ENCODE data around the gene EML2.

Gene EML2

DNA sequence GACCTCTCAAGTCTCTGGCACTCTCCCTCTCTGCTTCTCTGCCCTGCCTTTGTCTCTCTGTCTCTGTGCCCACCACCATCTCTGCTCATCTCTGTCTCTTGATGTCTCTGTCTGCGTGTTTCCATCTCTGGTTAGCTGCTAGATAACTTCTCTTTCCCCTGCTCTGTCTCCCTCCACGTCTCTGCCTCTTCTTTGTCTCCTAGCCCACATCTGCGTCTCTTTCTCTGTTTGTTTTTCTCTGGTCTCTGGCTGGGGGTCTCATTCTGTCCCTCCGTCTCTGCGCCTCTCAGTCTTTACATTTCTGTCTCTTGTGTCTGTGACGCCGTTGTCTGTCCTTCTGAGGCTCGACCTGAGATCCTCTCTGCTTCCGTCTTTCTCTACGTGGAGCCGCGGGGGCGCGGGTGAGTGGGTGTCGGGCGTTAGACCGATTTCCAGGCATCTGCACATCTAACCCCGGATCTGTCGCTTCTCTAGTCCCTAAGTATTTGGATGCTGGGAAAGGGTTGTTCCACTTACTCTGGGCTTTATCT, 29.2 kb upstream of the EML2 start:
- no peak overlapping the region; the same call in 1 of the 2 replicates for H3K27ac ChIP-seq (ENCODE audit: extremely low read depth, low read depth, low read length)
- peaks cover 10% of the 10 kb centered on the region for H3K4me1 ChIP-seq (ENCODE audit: control insufficient read depth, insufficient read depth, low read length)
- no peaks in the 10 kb centered on the region for H3K9me3 ChIP-seq (ENCODE audit: control insufficient read depth, insufficient read depth, low read depth, low read length)
- H3K36me3 ChIP-seq (ENCODE audit: control insufficient read depth in 2 of 2, insufficient read depth in 1 of 2, low read length in 2 of 2): no peaks in the 10 kb centered on the region; a peak in 1 of 3 replicates
- H3K4me3 ChIP-seq (ENCODE audit: low read depth, low read length): peak overlapping the region; percentile 48
- ChIA-PET CTCF (interaction anchor here (0.6 to 4.8 kb wide), 5 partner anchors 9 to 201 kb away, joined by 3 to 31 read pairs (median 7); partner anchors contain the start of genes QPCTL and SNRPD2), POLR2A (interaction anchor here (0.6 to 3.1 kb wide), 15 partner anchors 9 to 628 kb away, joined by 3 to 9 read pairs (median 4); partner anchors contain the start of genes ERCC2, FOSB, QPCTL and SIX5)
- TF ChIP-seq ZNF366 (tag by site-specific recombination; conservative IDR thresholded peaks at IDR 0.05) (peak; percentile 88), ZNF324 (tag by site-specific recombination; IDR thresholded peaks at IDR 0.05) (no peak), YY2 (tag by site-specific recombination; IDR thresholded peaks at IDR 0.05) (peak; percentile 22; the same call in 1 of the 2 replicates), ZNF112 (tag by site-specific recombination; IDR thresholded peaks at IDR 0.05) (no peak), ZBTB8A (tag by site-specific recombination; IDR thresholded peaks at IDR 0.05) (peak; percentile 51; the same call in 1 of the 2 replicates), ZNF521 (tag by site-specific recombination; IDR thresholded peaks at IDR 0.05) (no peak), GLI4 (tag by site-specific recombination; IDR thresholded peaks at IDR 0.05) (no peak; the same call in 1 of the 2 replicates), ZNF146 (tag by site-specific recombination; IDR thresholded peaks at IDR 0.05) (no peak), SALL2 (tag by site-specific recombination; IDR thresholded peaks at IDR 0.05; ENCODE audit: borderline replicate concordance) (no peak), ZFHX2 (tag by site-specific recombination; conservative IDR thresholded peaks at IDR 0.05) (peak; percentile 86), ZNF76 (tag by site-specific recombination; IDR thresholded peaks at IDR 0.05; ENCODE audit: borderline replicate concordance, low read depth) (peak; percentile 11), ZNF335 (tag by site-specific recombination; conservative IDR thresholded peaks at IDR 0.05) (peak; percentile 55), ZNF239 (tag by site-specific recombination; IDR thresholded peaks at IDR 0.05) (peak; percentile 19; the same call in 1 of the 2 replicates), SCRT1 (tag by site-specific recombination; IDR thresholded peaks at IDR 0.05; ENCODE audit: borderline replicate concordance) (no peak), ZBTB48 (tag by site-specific recombination; IDR thresholded peaks at IDR 0.05) (peak; percentile 77), ZNF510 (tag by site-specific recombination; IDR thresholded peaks at IDR 0.05; ENCODE audit: insufficient replicate concordance) (no peak), ZNF785 (tag by site-specific recombination; IDR thresholded peaks at IDR 0.05) (no peak)
- TF ChIP-seq, protein P1, sequence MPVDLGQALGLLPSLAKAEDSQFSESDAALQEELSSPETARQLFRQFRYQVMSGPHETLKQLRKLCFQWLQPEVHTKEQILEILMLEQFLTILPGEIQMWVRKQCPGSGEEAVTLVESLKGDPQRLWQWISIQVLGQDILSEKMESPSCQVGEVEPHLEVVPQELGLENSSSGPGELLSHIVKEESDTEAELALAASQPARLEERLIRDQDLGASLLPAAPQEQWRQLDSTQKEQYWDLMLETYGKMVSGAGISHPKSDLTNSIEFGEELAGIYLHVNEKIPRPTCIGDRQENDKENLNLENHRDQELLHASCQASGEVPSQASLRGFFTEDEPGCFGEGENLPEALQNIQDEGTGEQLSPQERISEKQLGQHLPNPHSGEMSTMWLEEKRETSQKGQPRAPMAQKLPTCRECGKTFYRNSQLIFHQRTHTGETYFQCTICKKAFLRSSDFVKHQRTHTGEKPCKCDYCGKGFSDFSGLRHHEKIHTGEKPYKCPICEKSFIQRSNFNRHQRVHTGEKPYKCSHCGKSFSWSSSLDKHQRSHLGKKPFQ (tag by site-specific recombination; IDR thresholded peaks at IDR 0.05): no peak
- TF ChIP-seq, protein P2, sequence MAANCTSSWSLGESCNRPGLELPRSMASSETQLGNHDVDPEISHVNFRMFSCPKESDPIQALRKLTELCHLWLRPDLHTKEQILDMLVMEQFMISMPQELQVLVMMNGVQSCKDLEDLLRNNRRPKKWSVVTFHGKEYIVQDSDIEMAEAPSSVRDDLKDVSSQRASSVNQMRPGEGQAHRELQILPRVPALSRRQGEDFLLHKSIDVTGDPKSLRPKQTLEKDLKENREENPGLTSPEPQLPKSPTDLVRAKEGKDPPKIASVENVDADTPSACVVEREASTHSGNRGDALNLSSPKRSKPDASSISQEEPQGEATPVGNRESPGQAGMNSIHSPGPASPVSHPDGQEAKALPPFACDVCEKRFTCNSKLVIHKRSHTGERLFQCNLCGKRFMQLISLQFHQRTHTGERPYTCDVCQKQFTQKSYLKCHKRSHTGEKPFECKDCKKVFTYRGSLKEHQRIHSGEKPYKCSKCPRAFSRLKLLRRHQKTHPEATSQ (tag by site-specific recombination; IDR thresholded peaks at IDR 0.05): no peak
- TF ChIP-seq, protein P3, sequence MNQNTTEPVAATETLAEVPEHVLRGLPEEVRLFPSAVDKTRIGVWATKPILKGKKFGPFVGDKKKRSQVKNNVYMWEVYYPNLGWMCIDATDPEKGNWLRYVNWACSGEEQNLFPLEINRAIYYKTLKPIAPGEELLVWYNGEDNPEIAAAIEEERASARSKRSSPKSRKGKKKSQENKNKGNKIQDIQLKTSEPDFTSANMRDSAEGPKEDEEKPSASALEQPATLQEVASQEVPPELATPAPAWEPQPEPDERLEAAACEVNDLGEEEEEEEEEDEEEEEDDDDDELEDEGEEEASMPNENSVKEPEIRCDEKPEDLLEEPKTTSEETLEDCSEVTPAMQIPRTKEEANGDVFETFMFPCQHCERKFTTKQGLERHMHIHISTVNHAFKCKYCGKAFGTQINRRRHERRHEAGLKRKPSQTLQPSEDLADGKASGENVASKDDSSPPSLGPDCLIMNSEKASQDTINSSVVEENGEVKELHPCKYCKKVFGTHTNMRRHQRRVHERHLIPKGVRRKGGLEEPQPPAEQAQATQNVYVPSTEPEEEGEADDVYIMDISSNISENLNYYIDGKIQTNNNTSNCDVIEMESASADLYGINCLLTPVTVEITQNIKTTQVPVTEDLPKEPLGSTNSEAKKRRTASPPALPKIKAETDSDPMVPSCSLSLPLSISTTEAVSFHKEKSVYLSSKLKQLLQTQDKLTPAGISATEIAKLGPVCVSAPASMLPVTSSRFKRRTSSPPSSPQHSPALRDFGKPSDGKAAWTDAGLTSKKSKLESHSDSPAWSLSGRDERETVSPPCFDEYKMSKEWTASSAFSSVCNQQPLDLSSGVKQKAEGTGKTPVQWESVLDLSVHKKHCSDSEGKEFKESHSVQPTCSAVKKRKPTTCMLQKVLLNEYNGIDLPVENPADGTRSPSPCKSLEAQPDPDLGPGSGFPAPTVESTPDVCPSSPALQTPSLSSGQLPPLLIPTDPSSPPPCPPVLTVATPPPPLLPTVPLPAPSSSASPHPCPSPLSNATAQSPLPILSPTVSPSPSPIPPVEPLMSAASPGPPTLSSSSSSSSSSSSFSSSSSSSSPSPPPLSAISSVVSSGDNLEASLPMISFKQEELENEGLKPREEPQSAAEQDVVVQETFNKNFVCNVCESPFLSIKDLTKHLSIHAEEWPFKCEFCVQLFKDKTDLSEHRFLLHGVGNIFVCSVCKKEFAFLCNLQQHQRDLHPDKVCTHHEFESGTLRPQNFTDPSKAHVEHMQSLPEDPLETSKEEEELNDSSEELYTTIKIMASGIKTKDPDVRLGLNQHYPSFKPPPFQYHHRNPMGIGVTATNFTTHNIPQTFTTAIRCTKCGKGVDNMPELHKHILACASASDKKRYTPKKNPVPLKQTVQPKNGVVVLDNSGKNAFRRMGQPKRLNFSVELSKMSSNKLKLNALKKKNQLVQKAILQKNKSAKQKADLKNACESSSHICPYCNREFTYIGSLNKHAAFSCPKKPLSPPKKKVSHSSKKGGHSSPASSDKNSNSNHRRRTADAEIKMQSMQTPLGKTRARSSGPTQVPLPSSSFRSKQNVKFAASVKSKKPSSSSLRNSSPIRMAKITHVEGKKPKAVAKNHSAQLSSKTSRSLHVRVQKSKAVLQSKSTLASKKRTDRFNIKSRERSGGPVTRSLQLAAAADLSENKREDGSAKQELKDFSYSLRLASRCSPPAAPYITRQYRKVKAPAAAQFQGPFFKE (tag by site-specific recombination; IDR thresholded peaks at IDR 0.05; ENCODE audit: borderline replicate concordance): no peak
- TF ChIP-seq, protein P4, sequence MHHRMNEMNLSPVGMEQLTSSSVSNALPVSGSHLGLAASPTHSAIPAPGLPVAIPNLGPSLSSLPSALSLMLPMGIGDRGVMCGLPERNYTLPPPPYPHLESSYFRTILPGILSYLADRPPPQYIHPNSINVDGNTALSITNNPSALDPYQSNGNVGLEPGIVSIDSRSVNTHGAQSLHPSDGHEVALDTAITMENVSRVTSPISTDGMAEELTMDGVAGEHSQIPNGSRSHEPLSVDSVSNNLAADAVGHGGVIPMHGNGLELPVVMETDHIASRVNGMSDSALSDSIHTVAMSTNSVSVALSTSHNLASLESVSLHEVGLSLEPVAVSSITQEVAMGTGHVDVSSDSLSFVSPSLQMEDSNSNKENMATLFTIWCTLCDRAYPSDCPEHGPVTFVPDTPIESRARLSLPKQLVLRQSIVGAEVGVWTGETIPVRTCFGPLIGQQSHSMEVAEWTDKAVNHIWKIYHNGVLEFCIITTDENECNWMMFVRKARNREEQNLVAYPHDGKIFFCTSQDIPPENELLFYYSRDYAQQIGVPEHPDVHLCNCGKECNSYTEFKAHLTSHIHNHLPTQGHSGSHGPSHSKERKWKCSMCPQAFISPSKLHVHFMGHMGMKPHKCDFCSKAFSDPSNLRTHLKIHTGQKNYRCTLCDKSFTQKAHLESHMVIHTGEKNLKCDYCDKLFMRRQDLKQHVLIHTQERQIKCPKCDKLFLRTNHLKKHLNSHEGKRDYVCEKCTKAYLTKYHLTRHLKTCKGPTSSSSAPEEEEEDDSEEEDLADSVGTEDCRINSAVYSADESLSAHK (tag by site-specific recombination; IDR thresholded peaks at IDR 0.05): no peak
- TF ChIP-seq, protein P5, sequence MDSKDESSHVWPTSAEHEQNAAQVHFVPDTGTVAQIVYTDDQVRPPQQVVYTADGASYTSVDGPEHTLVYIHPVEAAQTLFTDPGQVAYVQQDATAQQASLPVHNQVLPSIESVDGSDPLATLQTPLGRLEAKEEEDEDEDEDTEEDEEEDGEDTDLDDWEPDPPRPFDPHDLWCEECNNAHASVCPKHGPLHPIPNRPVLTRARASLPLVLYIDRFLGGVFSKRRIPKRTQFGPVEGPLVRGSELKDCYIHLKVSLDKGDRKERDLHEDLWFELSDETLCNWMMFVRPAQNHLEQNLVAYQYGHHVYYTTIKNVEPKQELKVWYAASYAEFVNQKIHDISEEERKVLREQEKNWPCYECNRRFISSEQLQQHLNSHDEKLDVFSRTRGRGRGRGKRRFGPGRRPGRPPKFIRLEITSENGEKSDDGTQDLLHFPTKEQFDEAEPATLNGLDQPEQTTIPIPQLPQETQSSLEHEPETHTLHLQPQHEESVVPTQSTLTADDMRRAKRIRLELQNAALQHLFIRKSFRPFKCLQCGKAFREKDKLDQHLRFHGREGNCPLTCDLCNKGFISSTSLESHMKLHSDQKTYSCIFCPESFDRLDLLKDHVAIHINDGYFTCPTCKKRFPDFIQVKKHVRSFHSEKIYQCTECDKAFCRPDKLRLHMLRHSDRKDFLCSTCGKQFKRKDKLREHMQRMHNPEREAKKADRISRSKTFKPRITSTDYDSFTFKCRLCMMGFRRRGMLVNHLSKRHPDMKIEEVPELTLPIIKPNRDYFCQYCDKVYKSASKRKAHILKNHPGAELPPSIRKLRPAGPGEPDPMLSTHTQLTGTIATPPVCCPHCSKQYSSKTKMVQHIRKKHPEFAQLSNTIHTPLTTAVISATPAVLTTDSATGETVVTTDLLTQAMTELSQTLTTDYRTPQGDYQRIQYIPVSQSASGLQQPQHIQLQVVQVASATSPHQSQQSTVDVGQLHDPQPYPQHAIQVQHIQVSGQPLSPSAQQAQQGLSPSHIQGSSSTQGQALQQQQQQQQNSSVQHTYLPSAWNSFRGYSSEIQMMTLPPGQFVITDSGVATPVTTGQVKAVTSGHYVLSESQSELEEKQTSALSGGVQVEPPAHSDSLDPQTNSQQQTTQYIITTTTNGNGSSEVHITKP (tag by site-specific recombination; IDR thresholded peaks at IDR 0.05): no peak
